Lower lobe of right lung (tissue), 2 donors: ENCODE results near the gene PEX10. TPM values are rescaled to one million over a fixed set of nuclear protein-coding genes. Genes with fewer than 3 reads are reported as not detected.

Experiments used
- ATAC-seq, 2 donors: fragments of 200-7000 bp; cut with Tn5 transposase; one replicate each; pipeline ENCODE4 v1.9.1; 2020 to 2022; ENCODE audit warnings: mild to moderate bottlenecking in 2 of 2, moderate library complexity in 2 of 2
- DNase-seq: peaks from one replicate; pipeline ENCODE4 v3.0.0-alpha.2; 2020
- H3K27ac ChIP-seq: fragments of 200-600 bp; one replicate; pipeline ENCODE4 v1.8.0; 2022
- H3K27me3 ChIP-seq: fragments of 200-600 bp; one replicate; pipeline ENCODE4 v1.8.0; 2022; ENCODE audit warnings: low read depth
- H3K36me3 ChIP-seq: fragments of 200-600 bp; one replicate; pipeline ENCODE4 v1.8.0; 2022; ENCODE audit warnings: mild to moderate bottlenecking
- H3K4me1 ChIP-seq: fragments of 200-600 bp; one replicate; pipeline ENCODE4 v1.8.0; 2022
- H3K4me3 ChIP-seq: fragments of 200-600 bp; one replicate; pipeline ENCODE4 v1.8.0; 2022; ENCODE audit warnings: mild to moderate bottlenecking
- H3K9me3 ChIP-seq: fragments of 200-600 bp; one replicate; pipeline ENCODE4 v1.8.0; 2022
- intact Hi-C: fragments of 100-400 bp; cut with DNase I; formaldehyde crosslinking; loops from one replicate; pipeline ENCODE4 v1.11.0; 2022
- total RNA-seq: library from RNA; stranded (reverse); fragmentation: NEBNext Ultra II Directional; extraction: Animal tissue kit (Norgen Biotek cat#: 25700); gene quantifications from one replicate; pipeline ENCODE4 v1.2.1, GENCODE V29; 2021
- TF ChIP-seq, protein P1 (sequence below): fragments of 200-600 bp; IDR thresholded peaks from one replicate; pipeline ENCODE4 v1.8.0; 2022; ENCODE audit warnings: antibody characterized with exemption, mild to moderate bottlenecking
- donor health status: DM: no; HTN: yes; CAD: no; lungs with severe emphysema.

PEX10 gene
- total RNA-seq, 1 donor from 2014 or later: 12.4 TPM

DNA sequence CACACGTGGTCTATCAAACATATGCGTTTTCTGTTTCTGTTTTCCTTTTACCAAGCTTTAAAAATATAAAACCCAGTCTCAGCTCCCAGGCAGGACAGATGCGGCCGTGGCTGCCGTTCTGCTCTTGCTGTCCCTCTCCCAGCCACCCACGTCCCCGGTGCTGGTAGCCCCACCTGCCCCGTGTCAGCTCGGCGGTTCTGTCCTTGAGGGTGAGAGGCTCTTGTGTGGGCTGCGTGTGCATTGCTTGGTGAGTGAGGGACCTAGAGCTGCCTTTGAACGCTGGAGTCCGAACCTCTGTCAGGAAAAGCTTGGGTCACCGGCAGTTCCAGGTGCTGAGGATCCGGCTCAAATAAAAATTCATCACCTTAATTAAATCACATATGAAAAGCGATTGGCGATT is 16.3 kb downstream of the PEX10 start:
- DNase-seq (no peak), ATAC-seq (no peak)
- Histone ChIP-seq H3K27ac (no peak overlapping the region), H3K4me1 (peaks cover 24% of the 10 kb centered on the region), H3K36me3 (peaks cover 77% of the 10 kb centered on the region), H3K4me3 (no peak overlapping the region), H3K9me3 (no peaks in the 10 kb centered on the region), H3K27me3 (no peaks in the 10 kb centered on the region)
- TF ChIP-seq, protein P1, sequence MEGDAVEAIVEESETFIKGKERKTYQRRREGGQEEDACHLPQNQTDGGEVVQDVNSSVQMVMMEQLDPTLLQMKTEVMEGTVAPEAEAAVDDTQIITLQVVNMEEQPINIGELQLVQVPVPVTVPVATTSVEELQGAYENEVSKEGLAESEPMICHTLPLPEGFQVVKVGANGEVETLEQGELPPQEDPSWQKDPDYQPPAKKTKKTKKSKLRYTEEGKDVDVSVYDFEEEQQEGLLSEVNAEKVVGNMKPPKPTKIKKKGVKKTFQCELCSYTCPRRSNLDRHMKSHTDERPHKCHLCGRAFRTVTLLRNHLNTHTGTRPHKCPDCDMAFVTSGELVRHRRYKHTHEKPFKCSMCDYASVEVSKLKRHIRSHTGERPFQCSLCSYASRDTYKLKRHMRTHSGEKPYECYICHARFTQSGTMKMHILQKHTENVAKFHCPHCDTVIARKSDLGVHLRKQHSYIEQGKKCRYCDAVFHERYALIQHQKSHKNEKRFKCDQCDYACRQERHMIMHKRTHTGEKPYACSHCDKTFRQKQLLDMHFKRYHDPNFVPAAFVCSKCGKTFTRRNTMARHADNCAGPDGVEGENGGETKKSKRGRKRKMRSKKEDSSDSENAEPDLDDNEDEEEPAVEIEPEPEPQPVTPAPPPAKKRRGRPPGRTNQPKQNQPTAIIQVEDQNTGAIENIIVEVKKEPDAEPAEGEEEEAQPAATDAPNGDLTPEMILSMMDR: no peak
- intact Hi-C loops: no loop called here

DNA sequence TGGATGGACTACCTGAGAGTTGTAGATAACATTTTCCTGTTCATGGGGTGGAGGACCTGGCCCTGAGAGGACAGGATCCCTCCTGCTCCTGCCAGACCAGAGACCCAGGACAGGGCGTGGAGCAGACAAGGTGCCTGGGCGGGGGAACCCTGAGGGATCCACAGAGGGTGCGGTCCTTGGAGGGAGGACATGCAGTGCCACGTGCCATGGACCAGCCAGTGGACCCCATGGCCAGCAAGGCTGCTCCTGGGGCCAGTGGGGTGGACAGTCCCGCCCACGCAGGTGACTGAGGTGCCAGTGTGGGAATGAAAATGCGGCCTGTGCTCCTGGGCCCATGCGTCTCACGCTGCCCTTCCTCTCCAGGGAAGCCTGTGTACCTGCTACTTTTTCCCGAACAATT is 17.1 kb downstream of the PEX10 start:
- ATAC-seq (no peak), DNase-seq (no peak)
- H3K9me3 ChIP-seq: no peaks in the 10 kb centered on the region
- H3K36me3 ChIP-seq: peaks cover 70% of the 10 kb centered on the region
- H3K4me1 ChIP-seq: peaks cover 32% of the 10 kb centered on the region
- TF ChIP-seq, protein P1: no peak
- H3K27ac ChIP-seq: no peak overlapping the region
- no peak overlapping the region for H3K4me3 ChIP-seq
- intact Hi-C loops: no loop called here
- no peaks in the 10 kb centered on the region for H3K27me3 ChIP-seq

DNA sequence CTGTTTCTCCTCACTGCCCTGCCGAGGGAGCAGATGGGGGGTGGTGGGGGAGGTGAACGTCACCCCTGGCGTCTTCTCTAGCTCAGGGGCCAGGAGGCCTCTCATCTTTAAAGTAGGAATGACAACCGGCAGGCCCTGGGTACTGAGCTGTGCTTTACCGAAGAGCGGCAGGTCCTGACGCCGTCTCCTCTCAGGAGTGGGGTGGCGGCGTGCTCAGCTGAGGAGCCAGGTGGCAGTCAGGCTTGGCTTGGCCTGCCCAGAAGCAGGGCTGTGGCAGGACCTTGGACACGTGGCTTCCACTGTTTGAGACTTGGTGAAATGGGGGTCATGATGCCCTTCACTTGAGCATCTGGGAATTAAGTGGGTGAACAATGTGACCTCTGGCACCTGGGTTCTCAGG is 17.6 kb downstream of the PEX10 start:
- no peaks in the 10 kb centered on the region for H3K9me3 ChIP-seq
- TF ChIP-seq, protein P1: no peak
- no peak overlapping the region for H3K27ac ChIP-seq
- ATAC-seq (no peak), DNase-seq (no peak)
- no peaks in the 10 kb centered on the region for H3K27me3 ChIP-seq
- no peak overlapping the region for H3K4me3 ChIP-seq
- H3K4me1 ChIP-seq: peaks cover 33% of the 10 kb centered on the region
- H3K36me3 ChIP-seq: peaks cover 65% of the 10 kb centered on the region
- intact Hi-C loops: no loop called here

DNA sequence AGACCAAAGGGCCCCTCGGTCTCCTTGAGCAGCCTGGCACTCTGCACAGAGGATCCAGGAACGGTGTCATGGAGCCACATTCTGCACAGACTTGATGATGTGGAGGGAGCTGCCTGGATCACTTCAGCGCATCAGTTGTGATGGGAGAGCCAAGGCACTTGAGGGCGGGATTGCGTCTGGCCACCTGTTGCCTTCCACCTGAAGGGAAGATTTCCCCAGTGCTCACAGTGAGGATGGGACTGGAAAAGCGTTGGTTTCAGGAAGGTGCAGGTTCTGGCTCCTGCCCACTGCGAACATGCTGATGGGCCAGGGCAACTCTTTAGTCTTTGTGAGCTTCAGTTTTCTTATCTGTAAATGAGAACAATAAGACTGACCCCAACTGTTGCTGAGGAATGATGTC is 18.1 kb downstream of the PEX10 start:
- Histone ChIP-seq H3K4me3 (no peak overlapping the region), H3K27ac (no peak overlapping the region), H3K9me3 (no peaks in the 10 kb centered on the region), H3K27me3 (no peaks in the 10 kb centered on the region), H3K36me3 (peaks cover 60% of the 10 kb centered on the region), H3K4me1 (peaks cover 33% of the 10 kb centered on the region)
- no peak for ATAC-seq
- intact Hi-C loops: no loop called here
- DNase-seq: no peak
- TF ChIP-seq, protein P1: no peak

DNA sequence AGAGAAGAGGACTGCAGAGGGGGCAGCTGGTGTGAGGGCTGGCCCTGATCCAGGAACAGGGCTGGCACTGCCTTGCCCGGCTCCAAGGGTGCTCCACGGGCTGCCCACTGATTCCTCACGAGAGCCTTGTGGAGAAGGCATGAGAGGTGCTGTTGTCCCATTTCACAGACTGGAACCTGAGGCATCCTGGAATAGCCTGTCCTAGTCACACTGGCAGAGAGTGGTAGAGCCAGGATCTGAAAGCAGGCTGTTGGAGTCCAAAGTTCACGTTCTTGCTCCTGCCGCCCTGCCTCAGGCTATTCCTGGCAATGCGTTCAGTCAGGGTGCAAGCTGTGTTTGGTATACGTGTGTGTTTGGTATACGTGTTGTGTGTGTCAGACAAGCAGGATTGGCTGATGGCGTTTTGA is 18.9 kb downstream of the PEX10 start:
- intact Hi-C loops: no loop called here
- no peak overlapping the region for H3K27ac ChIP-seq
- no peaks in the 10 kb centered on the region for H3K9me3 ChIP-seq
- H3K27me3 ChIP-seq: no peaks in the 10 kb centered on the region
- no peak overlapping the region for H3K4me3 ChIP-seq
- ATAC-seq (no peak), DNase-seq (no peak)
- H3K36me3 ChIP-seq: peaks cover 52% of the 10 kb centered on the region
- TF ChIP-seq, protein P1: no peak
- peaks cover 33% of the 10 kb centered on the region for H3K4me1 ChIP-seq

DNA sequence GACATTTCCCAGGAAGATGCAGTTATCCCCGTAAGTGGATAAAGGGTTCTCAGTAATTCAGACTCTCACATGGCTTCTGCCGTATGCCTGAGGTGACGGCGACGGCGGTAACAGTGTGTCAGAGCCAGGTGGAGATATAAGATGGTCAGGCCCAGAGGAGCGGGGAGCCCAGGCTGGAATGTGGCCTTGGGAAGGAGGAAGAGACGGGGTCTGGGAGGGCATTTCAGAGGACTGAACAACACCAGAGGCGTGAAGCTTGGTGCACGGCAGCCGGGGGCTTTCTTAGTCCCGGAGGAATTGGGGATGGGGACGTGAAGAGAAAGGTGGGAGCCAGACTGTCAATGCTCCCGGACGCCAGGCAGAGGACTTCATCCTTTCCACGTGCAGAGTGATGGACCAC is 19.7 kb downstream of the PEX10 start:
- no peaks in the 10 kb centered on the region for H3K9me3 ChIP-seq
- H3K36me3 ChIP-seq: peaks cover 51% of the 10 kb centered on the region
- no peak for ATAC-seq
- H3K27ac ChIP-seq: peak overlapping the region; percentile 87
- no peak for DNase-seq
- intact Hi-C loops: no loop called here
- TF ChIP-seq, protein P1: no peak
- peaks cover 33% of the 10 kb centered on the region for H3K4me1 ChIP-seq
- H3K4me3 ChIP-seq: peak overlapping the region; percentile 98
- H3K27me3 ChIP-seq: no peaks in the 10 kb centered on the region
